Activated naive CD4-positive, alpha-beta T cell treated with anti-CD3 and anti-CD28 coated beads for 36 hours (primary cell): ENCODE data around the gene SYF2. TPM values are rescaled to one million over a fixed set of nuclear protein-coding genes. Genes with fewer than 3 reads are reported as not detected.
A peak's percentile ranks its signal among the peaks of the same experiment; 100 is the strongest.

Experiments used
- CTCF ChIA-PET: fragments of 350-600 bp; sonication (Branson Sonifier 250); formaldehyde crosslinking; loops from one replicate; lab custom pipeline; 2021; ENCODE audit warnings: antibody characterized with exemption; lab: Charles Lee
- DNase-seq: peaks from one replicate; pipeline ENCODE4 v3.0.0-alpha.2; 2020
- H3K27ac Mint-ChIP-seq: one replicate; pipeline ENCODE4 v1.8.0; 2021; ENCODE audit warnings: mild to moderate bottlenecking, mixed read lengths
- H3K27me3 Mint-ChIP-seq: one replicate; pipeline ENCODE4 v1.8.0; 2021; ENCODE audit warnings: low read depth, mixed read lengths
- H3K36me3 Mint-ChIP-seq: one replicate; pipeline ENCODE4 v1.8.0; 2021; ENCODE audit warnings: low read depth, mixed read lengths
- H3K4me1 Mint-ChIP-seq: one replicate; pipeline ENCODE4 v1.8.0; 2021; ENCODE audit warnings: low read depth, mixed read lengths
- H3K4me3 Mint-ChIP-seq: one replicate; pipeline ENCODE4 v1.8.0; 2021; ENCODE audit warnings: mild to moderate bottlenecking, moderate library complexity, mixed read lengths
- H3K9me3 Mint-ChIP-seq: one replicate; pipeline ENCODE4 v1.8.0; 2021; ENCODE audit warnings: mixed read lengths
- intact Hi-C: fragments of 100-400 bp; cut with micrococcal nuclease; formaldehyde crosslinking; loops from one replicate; pipeline ENCODE4 v1.15.1; 2023
- total RNA-seq, 2 experiments: library from RNA; stranded (reverse); gene quantifications; one replicate each; pipeline ENCODE4 v1.2.3, GENCODE V29; 2021

SYF2 gene
- total RNA-seq, 2 experiments from 2014 or later = 39.7 to 46.8 TPM

GRCh38 chr1:25257196-25257595 is 24.9 kb upstream of the SYF2 start:
- CTCF ChIA-PET = interaction anchor here (0.6 kb wide), 1 partner anchor 569 kb away, joined by 3 read pairs; no protein-coding TSS in a partner anchor
- DNase-seq = no peak
- Mint-ChIP-seq H3K36me3 (no peaks in the 10 kb centered on the region), H3K9me3 (no peaks in the 10 kb centered on the region), H3K4me1 (peaks cover 15% of the 10 kb centered on the region), H3K4me3 (no peak overlapping the region), H3K27ac (no peak overlapping the region), H3K27me3 (no peaks in the 10 kb centered on the region)
- intact Hi-C loops = no loop called here

DNA sequence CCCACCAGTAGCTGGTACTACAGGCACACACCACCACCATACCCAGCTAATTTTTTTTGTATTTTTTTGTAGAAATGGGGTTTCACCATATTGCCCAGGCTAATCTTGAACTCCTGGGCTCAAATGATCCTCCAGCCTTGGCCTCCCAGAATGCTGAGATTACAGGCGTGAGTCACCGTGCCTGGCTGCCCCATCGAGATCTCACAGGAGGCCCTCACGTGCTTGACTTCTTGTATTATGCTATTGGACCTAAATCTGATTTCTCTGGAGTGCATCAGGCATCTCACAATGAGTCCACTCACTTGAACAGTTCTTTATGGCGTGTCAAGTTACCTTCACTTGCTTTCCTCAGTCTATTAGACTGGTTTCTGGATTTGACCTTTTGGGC is 24.3 kb upstream of the SYF2 start:
- Mint-ChIP-seq H3K27me3 (no peaks in the 10 kb centered on the region), H3K4me1 (peaks cover 15% of the 10 kb centered on the region), H3K4me3 (no peak overlapping the region), H3K9me3 (no peaks in the 10 kb centered on the region), H3K36me3 (no peaks in the 10 kb centered on the region), H3K27ac (no peak overlapping the region)
- intact Hi-C loops = no loop called here
- CTCF ChIA-PET = no interaction called here
- no peak for DNase-seq

- CTCF ChIA-PET = interaction anchor here (0.6 kb wide), 1 partner anchor 230 kb away, joined by 3 read pairs; no protein-coding TSS in a partner anchor
- H3K27ac Mint-ChIP-seq = no peak overlapping the region
- no peaks in the 10 kb centered on the region for H3K27me3 Mint-ChIP-seq
These were observed 23.6 kb upstream of the SYF2 start for GRCh38 chr1:25255706-25256577.

GRCh38 chr1:25253911-25254310 is 21.6 kb upstream of the SYF2 start:
- no peaks in the 10 kb centered on the region for H3K27me3 Mint-ChIP-seq
- no peak for DNase-seq
- intact Hi-C loops = no loop called here
- CTCF ChIA-PET = no interaction called here
- no peaks in the 10 kb centered on the region for H3K36me3 Mint-ChIP-seq
- H3K4me3 Mint-ChIP-seq = no peak overlapping the region
- H3K27ac Mint-ChIP-seq = no peak overlapping the region
- H3K9me3 Mint-ChIP-seq = no peaks in the 10 kb centered on the region
- H3K4me1 Mint-ChIP-seq = peaks cover 2% of the 10 kb centered on the region

More at GRCh38 chr1:25255706-25256577, 23.6 kb upstream of the SYF2 start:
- no peak overlapping the region for H3K4me3 Mint-ChIP-seq
- intact Hi-C loops = no loop called here
- DNase-seq = no peak
- H3K4me1 Mint-ChIP-seq = peaks cover 13% of the 10 kb centered on the region
- H3K9me3 Mint-ChIP-seq = no peaks in the 10 kb centered on the region
- no peaks in the 10 kb centered on the region for H3K36me3 Mint-ChIP-seq

DNA sequence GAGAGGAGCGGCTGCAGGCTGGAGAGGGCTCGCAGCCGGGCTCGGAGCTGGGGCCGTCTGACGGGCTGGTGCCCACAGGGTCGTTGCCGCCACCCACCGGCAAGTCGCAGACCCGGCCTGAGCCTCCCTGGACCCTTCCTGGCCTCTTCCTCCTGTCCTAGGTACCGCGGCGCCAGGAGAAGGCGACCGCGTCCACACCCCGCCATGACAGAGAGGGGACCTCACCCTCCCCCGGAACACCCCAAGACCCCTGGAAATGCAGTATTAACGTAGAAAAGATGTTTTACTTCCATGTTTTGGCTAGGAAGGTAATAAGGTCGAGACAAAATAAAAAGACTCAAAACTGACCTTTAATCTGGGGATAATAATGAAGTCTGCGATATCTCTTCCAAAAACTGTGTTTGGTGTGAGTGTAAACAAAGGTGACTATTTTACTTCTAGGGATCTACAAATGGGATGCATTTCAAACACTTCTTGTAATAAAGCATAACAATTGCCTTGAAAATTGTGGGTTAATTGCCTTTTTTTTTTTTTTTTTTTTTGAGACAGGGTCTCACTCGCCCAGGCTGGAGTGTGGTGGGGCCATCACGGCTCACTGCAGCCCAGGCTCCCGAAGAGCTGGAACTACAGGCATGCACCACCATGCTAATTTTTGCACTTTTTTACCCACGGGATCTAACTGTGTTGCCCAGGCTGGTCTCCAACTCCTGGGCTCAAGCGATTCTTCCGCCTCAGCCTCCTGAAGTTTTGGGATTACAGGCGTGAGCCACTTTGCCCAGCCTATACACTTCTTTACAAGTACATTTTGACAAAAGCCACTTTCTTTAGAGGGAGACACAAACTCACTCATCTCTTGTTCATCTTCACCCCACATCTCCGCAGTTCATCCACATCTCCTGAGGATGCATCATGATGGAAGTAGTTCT is 15.8 kb upstream of the SYF2 start:
- Mint-ChIP-seq H3K27ac (peak overlapping the region; percentile 99), H3K36me3 (peaks cover 32% of the 10 kb centered on the region), H3K9me3 (no peaks in the 10 kb centered on the region), H3K4me3 (peak overlapping the region; percentile 96), H3K27me3 (no peaks in the 10 kb centered on the region), H3K4me1 (peaks cover 36% of the 10 kb centered on the region)
- intact Hi-C loops = loop anchor here (1.0 to 10.0 kb wide), 7 partner anchors 9 to 1057 kb away; partner anchors contain the start of genes MTFR1L, PAFAH2, SYF2 and TMEM50A
- DNase-seq = no peak
- CTCF ChIA-PET = interaction anchor here (0.5 to 1.1 kb wide), 2 partner anchors 8 to 21 kb away, joined by 3 read pairs; no protein-coding TSS in a partner anchor

DNA sequence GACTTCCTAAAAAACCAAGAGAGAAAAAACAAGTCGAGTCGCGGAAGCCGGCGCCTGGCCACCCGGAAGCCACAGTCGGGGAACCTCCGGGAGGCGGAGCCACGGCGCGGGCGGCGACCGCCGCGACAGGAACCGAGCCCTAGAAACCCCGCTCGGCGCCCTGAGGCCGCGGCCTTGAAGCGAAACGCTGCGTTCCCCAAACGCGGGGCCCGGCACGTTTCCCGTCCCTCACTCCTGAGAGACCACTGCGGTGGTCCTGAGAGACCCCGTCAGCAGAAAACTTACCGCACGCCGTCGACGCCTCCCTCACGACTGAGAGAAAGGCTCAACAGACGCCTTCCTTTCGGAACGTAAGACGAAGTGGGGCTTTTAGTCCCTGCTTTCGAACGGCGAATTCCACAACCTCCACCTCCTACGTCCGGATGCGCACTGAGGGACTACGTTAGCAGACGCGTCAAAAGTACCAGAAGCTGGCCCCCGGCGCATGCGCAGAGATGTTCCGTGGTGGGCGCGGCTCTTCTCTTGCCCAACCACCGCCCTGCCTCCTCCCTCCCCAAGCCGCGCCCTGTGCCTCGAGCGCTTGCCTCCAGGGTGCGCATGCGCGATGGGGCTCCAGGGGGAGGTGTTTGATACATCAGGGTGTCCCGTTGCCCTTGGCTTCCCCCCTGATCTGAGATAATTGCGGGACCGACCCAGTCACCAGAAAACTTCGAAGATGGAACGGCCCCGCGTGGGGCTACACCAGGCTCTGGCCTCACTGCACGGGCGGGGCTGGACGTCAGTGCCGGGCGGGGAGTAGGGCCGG is 14.9 kb upstream of the SYF2 start, which contains the start of gene RSRP1:
Gene RSRP1, minus strand, starts transcription at position 431 of the 805 bp plus-strand sequence. CDS start 491 bp downstream, outside the sequence.
- H3K9me3 Mint-ChIP-seq = no peaks in the 10 kb centered on the region
- H3K4me3 Mint-ChIP-seq = peak within 1 kb of the TSS; percentile 96
- CTCF ChIA-PET = interaction anchor here (0.5 kb wide), 1 partner anchor 20 kb away, joined by 3 read pairs; no protein-coding TSS in a partner anchor
- H3K27me3 Mint-ChIP-seq = no peaks in the 10 kb centered on the region
- H3K27ac Mint-ChIP-seq = peak within 1 kb of the TSS; percentile 99
- intact Hi-C loops = loop anchor here (1.0 to 10.0 kb wide), 7 partner anchors 8 to 1058 kb away; partner anchors contain the start of genes MTFR1L, PAFAH2, SYF2 and TMEM50A
- H3K4me1 Mint-ChIP-seq = peaks cover 44% of the 10 kb centered on the region
- peak; percentile 99 for DNase-seq
- peaks cover 38% of the 10 kb centered on the region for H3K36me3 Mint-ChIP-seq

DNA sequence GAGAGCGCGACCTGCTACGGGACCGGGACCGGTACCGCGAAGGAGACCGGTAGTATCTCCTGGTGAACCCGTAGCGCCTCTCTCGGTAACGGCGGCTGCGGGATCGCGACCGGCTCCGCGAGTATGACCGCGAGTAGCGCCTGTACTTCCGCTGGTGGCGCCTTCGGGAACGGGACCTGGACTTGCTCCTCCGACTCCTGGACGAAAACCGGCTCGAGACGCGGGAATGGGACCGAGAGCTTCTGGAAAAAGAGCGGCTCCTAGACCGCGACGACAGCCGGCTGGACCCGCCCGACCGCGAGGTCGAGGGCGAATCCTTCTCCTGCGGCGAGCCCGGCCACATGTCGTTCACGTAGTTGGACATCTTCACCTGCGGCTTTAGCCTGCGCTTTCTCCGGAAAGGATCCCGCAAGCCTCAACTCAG is 14.3 kb upstream of the SYF2 start:
- intact Hi-C loops = loop anchor here (1.0 to 10.0 kb wide), 7 partner anchors 7 to 1058 kb away; partner anchors contain the start of genes MTFR1L, PAFAH2, SYF2 and TMEM50A
- peak; percentile 57 for DNase-seq
- Mint-ChIP-seq H3K9me3 (no peaks in the 10 kb centered on the region), H3K4me3 (peak overlapping the region; percentile 96), H3K27ac (peak overlapping the region; percentile 99), H3K27me3 (no peaks in the 10 kb centered on the region), H3K36me3 (peaks cover 38% of the 10 kb centered on the region), H3K4me1 (peaks cover 47% of the 10 kb centered on the region)
- CTCF ChIA-PET = no interaction called here

DNA sequence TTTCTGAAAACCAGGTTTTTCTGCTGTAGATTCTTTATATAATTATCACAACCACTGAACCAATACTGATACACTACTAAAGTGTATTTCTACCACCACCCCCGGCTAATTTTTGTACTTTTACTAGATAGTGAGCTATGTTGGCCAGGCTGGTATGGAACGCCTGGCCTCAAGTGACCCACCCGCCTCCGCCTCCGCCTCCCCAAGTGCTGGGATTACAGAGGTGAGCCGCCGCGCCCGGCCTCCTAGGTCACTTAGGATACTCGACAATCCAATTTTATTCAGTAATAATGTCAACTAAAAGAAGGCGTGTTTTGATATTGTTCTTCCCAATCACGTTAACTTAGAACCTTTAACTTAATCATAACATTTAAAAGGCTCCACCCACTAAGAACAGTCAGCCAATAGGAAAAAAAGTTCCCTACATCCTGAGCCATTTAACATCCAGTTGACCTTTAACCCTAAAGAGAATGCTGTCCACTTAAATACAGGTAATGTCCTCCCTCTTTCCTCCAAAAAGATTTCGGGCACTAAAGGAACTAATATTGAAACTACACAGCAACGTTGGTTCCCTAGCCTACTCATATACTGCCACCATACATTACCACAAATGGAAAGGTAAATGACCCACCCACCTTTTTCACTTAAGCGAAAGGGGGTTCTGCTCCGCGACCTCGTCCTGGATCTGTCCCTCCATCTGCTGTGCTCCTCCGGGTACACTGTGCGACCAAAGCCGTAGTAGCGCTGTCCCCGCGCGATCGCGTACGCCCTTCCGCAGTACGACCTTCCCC is 13.7 kb upstream of the SYF2 start:
- Mint-ChIP-seq H3K36me3 (peaks cover 38% of the 10 kb centered on the region), H3K4me3 (peak overlapping the region; percentile 96), H3K27ac (peak overlapping the region; percentile 99), H3K9me3 (no peaks in the 10 kb centered on the region), H3K27me3 (no peaks in the 10 kb centered on the region), H3K4me1 (peaks cover 52% of the 10 kb centered on the region)
- CTCF ChIA-PET = no interaction called here
- intact Hi-C loops = loop anchor here (5.0 to 10.0 kb wide), 4 partner anchors 91 to 1059 kb away; partner anchors contain the start of genes MTFR1L, PAFAH2, TMEM50A and UBXN11
- no peak for DNase-seq

GRCh38 chr1:25245393-25245792 is 13.1 kb upstream of the SYF2 start:
- H3K9me3 Mint-ChIP-seq = no peaks in the 10 kb centered on the region
- no peaks in the 10 kb centered on the region for H3K27me3 Mint-ChIP-seq
- peaks cover 58% of the 10 kb centered on the region for H3K4me1 Mint-ChIP-seq
- CTCF ChIA-PET = interaction anchor here (0.6 kb wide), 1 partner anchor 187 kb away, joined by 6 read pairs; no protein-coding TSS in a partner anchor
- H3K27ac Mint-ChIP-seq = peak overlapping the region; percentile 99
- H3K4me3 Mint-ChIP-seq = peak overlapping the region; percentile 96
- peaks cover 38% of the 10 kb centered on the region for H3K36me3 Mint-ChIP-seq
- intact Hi-C loops = loop anchor here (5.0 to 10.0 kb wide), 4 partner anchors 92 to 1059 kb away; partner anchors contain the start of genes MTFR1L, PAFAH2, TMEM50A and UBXN11
- DNase-seq = no peak

- H3K36me3 Mint-ChIP-seq = peaks cover 41% of the 10 kb centered on the region
- intact Hi-C loops = loop anchor here (10.0 kb wide), 3 partner anchors 571 to 1061 kb away; partner anchors contain the start of genes MTFR1L, PAFAH2 and UBXN11
- DNase-seq = no peak
- H3K27me3 Mint-ChIP-seq = no peaks in the 10 kb centered on the region
- H3K4me1 Mint-ChIP-seq = peaks cover 65% of the 10 kb centered on the region
- H3K4me3 Mint-ChIP-seq = no peak overlapping the region
- no peaks in the 10 kb centered on the region for H3K9me3 Mint-ChIP-seq
- CTCF ChIA-PET = no interaction called here
- H3K27ac Mint-ChIP-seq = peak overlapping the region; percentile 3
These were observed 11.6 kb upstream of the SYF2 start for GRCh38 chr1:25243907-25244306.
